GM21529 (cell line): ENCODE data around the gene PRICKLE3.
"Not testable (repeated sequence)": the region's sequence is repeated elsewhere in the genome, so short reads cannot be mapped to it uniquely, and the experiment has no call there.

Source experiments
- ATAC-seq: cut with Tn5 transposase; IDR thresholded peaks from one replicate; pipeline ENCODE4 v1.9.1; 2021; ENCODE audit not compliant: unreplicated experiment

Gene PRICKLE3

DNA sequence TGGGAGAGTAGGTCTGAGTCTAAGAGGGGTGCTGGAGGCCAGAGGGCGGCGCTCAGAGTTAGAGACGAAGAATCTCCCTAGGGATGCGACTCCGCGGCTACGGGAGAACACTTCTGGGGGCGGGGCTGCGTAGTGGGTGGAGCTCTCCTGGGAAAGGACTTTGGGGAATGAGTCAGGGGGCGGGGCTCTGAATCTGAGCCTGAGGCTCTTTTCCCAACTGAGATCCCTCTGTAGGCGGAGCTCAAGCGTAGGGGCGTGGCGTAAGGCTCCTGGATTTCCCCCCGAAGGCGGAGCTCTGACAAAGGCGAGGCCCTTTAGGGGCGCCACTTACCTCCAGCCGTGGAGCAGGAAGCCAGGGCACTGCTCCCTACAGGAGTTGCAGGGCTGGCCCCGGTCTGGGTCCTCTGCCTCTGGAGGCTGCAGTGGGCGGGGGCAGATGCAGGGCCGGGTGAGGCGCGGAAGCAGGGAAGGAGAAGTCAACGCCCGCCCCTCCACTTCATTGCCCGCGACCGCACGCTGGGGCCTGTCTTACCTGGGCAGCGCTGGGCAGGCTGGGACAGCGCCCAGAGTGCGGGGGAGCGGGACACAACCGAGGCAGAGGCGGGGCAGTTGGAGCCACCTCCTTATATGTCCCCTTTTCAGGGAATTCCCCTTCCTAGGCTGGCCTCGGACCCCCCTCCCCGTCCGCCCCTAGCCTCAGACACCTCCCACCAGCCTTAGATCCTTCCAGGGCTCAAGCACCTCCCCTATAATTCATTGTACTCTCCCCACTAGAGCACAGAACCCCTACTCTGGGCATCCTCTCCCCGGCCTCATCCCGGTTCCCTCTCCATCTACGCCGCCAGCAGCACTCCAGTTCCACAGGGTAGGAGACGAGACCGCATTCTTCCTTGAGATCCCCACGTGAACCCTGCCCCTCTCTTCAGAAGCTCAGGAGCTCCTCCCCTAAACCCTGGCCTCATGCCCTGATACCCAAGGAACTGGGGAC lies 1.6 kb downstream of the PRICKLE3 start:
- peak; percentile 54 for ATAC-seq

- no peak for ATAC-seq
Measured at GRCh38 chrX:49183701-49184281, 2.4 kb downstream of the PRICKLE3 start.

DNA sequence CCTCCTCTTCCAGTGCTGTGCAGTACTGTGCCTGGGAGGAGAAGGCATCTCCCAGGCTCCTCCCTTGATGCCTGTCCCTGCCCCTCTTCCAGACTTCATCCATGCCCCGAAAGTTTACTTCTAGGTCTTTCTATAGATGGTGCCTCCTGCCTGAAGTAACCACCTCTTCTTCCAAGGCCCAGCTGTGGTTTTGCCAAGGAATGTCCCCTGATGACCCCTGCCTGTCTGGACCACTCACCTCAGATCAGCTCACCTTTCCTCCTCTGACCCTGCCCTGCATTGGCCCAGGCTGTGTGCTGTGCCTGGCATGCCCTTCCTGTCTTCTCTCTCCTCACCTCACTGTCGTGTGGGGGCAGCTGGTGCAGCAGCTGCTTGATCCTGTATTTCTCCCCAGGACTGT lies 6.8 kb downstream of the PRICKLE3 start:
- no peak for ATAC-seq

DNA sequence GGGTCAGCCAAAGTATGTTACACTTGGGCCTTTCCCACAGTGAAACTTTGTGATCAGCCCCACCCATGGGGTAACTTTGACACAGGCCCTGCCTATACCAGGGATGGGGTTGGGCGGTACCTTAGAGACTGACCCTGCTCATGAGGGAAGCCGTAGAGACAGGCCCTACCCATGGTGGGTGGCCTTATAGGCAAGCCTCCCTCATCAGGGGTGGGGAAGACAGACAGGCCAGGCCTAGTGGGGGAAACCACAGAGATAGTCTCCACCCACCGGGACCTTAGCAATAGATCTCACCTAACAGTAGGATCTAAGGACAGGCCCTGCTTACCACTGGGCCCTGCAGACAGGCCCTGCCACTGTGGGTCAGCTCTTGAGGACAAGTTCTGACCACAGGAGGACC lies 7.6 kb downstream of the PRICKLE3 start:
- no peak for ATAC-seq

DNA sequence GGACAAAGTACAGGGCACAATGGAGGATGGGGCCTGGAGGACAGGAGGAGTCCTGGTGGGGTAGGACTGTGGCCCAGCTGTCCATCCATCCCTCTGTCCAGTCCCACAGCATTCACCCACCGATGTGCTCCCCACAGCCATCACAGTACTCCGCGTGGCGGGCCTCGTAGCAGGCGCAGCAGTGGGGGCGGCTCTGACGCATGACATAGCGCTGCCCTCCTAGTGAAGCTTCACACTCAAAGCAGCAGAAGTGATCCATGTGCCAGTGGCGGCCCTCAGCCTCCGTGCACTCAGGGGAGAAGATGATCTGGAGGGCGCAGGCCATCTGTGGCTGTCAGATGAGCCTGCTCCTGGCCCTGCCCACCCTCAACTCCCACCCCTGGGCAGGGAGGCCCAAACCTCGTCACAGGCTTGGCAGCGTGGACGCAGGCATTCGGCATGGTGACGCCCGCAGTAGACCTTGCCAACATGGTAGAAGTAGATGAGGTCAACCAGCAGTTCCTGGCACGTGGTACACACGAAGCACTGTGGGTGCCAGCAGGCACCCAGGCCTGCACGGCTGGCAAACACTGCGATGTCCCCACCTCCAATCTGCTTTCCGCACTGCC lies 8.2 kb downstream of the PRICKLE3 start:
- no peak for ATAC-seq

GRCh38 chrX:49177338-49177833 lies 8.8 kb downstream of the PRICKLE3 start:
- ATAC-seq: no peak

DNA sequence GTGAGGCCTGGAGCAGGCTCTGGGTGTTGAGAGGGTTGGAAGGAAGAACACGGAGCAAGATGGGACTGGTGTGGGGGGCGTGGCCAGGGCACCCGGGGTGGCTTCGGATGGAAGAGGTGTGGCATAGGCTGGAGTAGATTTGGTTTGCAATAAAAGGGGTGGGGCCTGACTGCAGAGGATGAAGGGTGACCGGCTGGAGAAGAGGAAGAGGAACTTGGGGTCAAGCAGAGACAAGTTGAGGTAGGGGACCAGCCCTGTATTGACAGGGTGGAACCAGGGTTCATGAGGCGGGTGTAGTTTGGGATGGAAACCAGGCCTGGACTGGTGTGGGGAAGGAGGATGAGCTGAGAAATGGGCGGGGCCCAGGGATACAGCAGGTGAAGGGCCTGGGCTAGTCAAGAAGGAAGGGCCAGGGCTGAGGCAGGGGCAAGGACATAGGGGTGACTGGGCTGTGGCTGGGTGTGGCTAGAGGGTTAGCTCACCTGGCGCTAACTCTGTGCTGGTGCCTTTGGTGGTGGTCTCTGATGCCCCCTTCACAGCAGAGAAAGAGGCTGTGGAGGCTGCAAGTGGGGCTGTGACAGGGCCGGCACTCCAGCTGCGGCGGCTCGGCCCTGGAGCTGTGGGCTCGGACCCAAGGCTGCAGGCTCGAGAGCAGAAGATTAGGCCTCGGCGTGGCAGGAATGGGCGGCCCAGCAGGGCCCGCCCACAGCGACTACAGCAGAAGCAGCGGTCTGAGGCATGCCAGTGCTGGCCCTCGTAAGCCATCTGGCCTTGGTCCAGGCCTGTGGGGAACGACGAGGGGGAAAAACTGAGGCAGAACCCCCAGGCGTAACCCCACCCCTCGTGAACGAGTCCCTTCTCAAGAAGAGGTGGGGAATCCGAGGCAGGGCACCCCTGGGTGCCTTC lies 9.5 kb downstream of the PRICKLE3 start:
- no peak for ATAC-seq

GRCh38 chrX:49175435-49176274 lies 10.5 kb downstream of the PRICKLE3 start:
- no peak for ATAC-seq

GRCh38 chrX:49174723-49175122 lies 11.4 kb downstream of the PRICKLE3 start:
- no peak for ATAC-seq

DNA sequence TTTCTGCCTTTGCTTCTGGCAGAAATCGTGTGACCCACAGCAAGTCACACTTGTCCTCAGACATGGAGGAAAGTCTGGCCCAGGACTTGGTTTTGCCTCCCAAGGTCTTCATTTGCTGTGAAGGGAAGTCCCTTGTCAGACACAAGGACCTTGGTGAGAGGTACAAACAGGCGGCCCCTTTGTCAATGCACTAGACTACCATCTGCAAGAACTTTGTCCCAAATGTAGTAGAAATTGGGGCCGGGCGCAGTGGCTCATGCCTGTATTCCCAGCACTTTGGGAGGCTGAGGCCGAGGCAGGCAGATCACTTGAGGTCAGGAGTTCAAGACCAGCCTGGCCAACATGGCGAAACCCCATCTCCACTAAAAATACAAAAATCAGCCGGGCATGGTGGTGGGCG lies 12.6 kb downstream of the PRICKLE3 start:
- not testable (repeated sequence) for ATAC-seq

GRCh38 chrX:49172280-49172780 lies 13.8 kb downstream of the PRICKLE3 start:
- peak; percentile 70 for ATAC-seq

- peak; percentile 41 for ATAC-seq
Measured at GRCh38 chrX:49171752-49172279, 14.4 kb downstream of the PRICKLE3 start, which contains the start of gene PLP2. PLP2 (plus strand) TSS chrX:49171898; CDS start chrX:49172001, 103 bp downstream.

- ATAC-seq: no peak
Measured at GRCh38 chrX:49167740-49168108, 18.4 kb downstream of the PRICKLE3 start.

DNA sequence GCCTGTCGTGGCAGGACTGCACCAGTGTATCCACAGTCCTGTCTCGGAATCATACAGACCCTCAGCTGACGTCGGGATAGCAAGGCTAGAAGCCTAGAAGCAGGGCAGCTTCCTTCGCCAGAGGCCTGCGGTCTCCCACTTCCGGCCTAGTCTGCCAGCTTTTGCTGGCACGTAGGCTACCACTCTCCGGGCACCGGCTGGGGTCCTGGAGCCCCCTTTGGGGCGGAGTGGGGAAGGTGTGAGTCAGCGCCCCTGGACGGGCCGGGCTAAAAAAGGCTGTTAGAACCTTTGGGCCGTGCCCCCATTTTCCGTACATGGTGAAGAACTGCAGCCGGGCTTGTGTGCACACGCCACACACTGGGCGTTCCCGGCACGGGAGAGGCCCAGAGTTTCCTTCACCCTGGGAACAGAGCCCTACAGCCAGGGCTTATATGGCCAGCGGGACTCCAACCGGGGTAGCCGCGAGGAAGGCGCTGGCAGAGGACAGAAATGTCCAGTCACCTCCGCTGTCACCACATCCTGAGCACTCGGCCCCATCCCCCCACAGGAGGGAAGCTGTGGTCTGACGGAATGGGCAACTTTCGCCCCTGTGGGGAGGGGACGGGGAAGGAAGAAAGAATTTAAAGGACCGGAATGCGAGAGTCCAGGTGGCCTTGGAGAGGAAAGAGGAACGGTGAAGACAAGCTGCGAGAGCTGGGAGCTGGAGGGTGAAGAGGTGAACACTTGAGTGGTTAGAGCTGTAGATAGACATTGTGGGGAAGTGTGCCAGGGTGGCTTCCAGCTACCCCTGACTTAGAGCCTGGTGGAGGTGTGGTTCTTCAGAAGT lies 19.0 kb downstream of the PRICKLE3 start:
- ATAC-seq: no peak

DNA sequence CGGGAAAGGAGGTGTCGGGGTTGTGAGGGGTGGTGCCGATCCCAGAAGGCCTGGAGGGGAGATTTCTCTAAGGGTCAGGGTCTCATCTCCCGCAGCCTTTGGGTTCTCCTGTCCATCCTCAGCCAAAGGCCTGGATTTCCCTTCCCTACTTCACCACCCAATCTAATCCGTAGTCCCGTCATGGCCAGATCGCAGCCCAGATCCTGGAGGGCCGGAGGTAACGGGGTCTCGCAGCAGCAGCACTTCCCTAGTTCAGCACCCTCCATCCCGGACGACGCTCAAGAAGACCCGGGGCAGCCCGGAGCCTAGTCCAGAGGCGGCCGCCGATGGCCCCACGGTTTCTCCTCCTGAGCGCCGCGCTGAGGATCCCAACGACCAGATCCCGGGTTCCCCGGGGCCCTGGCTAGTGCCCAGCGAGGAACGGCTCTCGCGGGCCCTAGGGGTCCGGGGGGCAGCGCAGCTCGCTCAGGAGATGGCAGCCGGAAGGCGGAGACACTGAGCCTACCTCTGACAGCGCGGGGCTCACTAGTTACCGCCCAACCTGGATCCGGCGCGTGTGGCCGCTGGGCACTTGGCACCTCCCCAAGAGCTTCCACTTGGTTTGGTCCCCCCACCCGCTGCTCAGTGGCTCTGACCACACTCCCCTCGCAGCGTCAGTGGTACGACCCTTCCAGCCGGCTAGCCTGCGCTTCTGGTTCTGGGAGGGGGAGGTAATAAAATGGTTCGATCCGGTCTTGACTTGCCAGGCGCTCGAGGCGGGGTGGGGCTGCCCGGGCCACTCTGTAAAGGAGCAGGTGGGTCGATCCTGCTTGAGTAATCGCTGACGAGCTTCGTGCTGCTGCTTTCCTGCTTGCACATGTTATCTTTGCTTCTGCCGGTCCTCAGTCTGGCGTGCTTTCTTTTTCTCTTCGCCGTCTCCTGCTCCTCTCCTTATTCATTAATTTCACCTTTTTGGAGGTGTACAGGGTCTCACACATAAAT lies 20.0 kb downstream of the PRICKLE3 start:
- ATAC-seq: peak; percentile 38

DNA sequence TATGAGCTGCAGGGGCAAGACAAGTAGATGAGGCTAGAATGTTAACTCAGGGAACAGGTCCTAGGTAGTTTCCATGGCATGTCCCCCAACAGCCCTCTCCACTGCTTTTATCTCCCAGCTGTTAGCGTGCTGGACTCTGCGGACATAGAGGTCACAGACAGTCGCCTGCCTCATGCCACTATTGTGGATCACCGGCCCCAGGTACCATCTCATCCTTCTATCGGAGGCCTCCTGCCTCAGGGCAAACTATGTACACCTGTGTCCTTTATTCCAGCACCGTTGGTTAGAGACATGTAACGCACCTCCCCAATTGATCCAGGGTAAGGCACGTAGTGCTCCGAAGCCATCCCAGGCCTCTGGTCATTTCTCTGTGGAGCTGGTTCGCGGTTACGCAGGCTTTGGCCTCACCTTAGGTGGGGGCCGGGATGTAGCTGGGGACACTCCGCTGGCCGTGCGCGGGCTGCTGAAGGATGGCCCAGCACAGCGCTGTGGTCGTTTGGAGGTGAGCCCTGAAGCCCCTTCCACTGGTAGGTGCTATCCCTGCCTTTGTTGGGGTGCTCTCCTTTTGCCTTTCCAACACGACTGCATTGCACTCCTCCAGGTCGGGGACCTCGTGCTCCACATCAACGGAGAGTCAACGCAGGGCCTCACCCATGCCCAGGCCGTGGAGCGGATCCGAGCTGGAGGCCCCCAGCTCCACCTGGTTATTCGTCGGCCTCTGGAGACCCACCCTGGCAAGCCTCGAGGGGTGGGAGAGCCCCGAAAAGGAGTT lies 21.4 kb downstream of the PRICKLE3 start:
- ATAC-seq: no peak
